H1 (cell line): ENCODE results near the gene ATP5MC2. TPM values are rescaled to one million over a fixed set of nuclear protein-coding genes. Genes with fewer than 3 reads are reported as not detected.

Source experiments
- CTCF ChIA-PET: fragments of 300-600 bp; sonication (Branson Sonifier 250); formaldehyde crosslinking; loops from one replicate; lab custom pipeline; 2021; ENCODE audit not compliant: partially characterized antibody; lab: Charles Lee
- POLR2A ChIA-PET: fragments of 300-600 bp; sonication (Branson Sonifier 250); formaldehyde crosslinking; loops from one replicate; lab custom pipeline; 2021; ENCODE audit warnings: inconsistent platforms; ENCODE audit not compliant: partially characterized antibody; lab: Charles Lee
- DNase-seq, 2 experiments: peaks; one replicate each; pipeline versions ENCODE4 v3.0.0 to v3.0.0-alpha.2; 2010 to 2022; ENCODE audit warnings: low spot score in 2 of 2, low read depth in 1 of 2, mixed read lengths in 1 of 2
- FAIRE-seq: peaks from 2 replicates; lab custom pipeline; 2011; peaks lifted over from hg19 to GRCh38; lab: Jason Lieb, UNC
- H2AFZ ChIP-seq: 2 replicates; pipeline ENCODE4 v1.8.1; 2012; ENCODE audit warnings: low read length, inconsistent platforms
- H2AK5ac ChIP-seq: 2 replicates; pipeline ENCODE4 v1.6.1; 2013; ENCODE audit warnings: low read depth, low read length
- H2BK120ac ChIP-seq: replicated peaks from 2 replicates; pipeline ENCODE3; 2013; ENCODE audit warnings: low read depth, low read length, inconsistent platforms
- H2BK12ac ChIP-seq: 2 replicates; pipeline ENCODE4 v1.6.1; 2013; ENCODE audit warnings: low read depth, low read length
- H2BK15ac ChIP-seq: 2 replicates; pipeline ENCODE4 v1.6.1; 2013; ENCODE audit warnings: low read length
- H2BK20ac ChIP-seq: 2 replicates; pipeline ENCODE4 v1.6.1; 2013; ENCODE audit warnings: low read length
- H2BK5ac ChIP-seq: 2 replicates; pipeline ENCODE4 v1.6.1; 2013; ENCODE audit warnings: low read depth, low read length
- H3K14ac ChIP-seq: 2 replicates; pipeline ENCODE4 v1.6.1; 2013; ENCODE audit warnings: inconsistent platforms; ENCODE audit not compliant: insufficient read length
- H3K18ac ChIP-seq: 2 replicates; pipeline ENCODE4 v1.6.1; 2013; ENCODE audit warnings: low read length; ENCODE audit errors: extremely low read depth
- H3K23ac ChIP-seq: 2 replicates; pipeline ENCODE4 v1.6.1; 2013; ENCODE audit warnings: inconsistent platforms; ENCODE audit not compliant: insufficient read length
- H3K23me2 ChIP-seq: 2 replicates; pipeline ENCODE4 v1.6.1; 2013; ENCODE audit warnings: low read depth, low read length
- H3K27ac ChIP-seq: 2 replicates; pipeline ENCODE4 v1.6.1; 2011; ENCODE audit warnings: low read depth, low read length, inconsistent platforms
- H3K27me3 ChIP-seq, 4 experiments: replicated peaks in 1 of 4; 1 replicate in 1 of 4; 2 replicates in 3 of 4; pipeline versions ENCODE4 v1.6.1 to v1.8.1; 2011 to 2013; ENCODE audit warnings: low read length in 3 of 4, mild to moderate bottlenecking in 3 of 4, inconsistent platforms in 2 of 4, mixed read lengths in 2 of 4, moderate library complexity in 1 of 4; ENCODE audit not compliant: control insufficient read depth in 3 of 4, insufficient read depth in 3 of 4; ENCODE audit errors: extremely low read depth in 1 of 4
- H3K36me3 ChIP-seq, 4 experiments: 2 replicates each; pipeline versions ENCODE4 v1.6.1 to v1.8.1; 2011 to 2013; ENCODE audit warnings: mild to moderate bottlenecking in 4 of 4, low read length in 3 of 4, moderate library complexity in 2 of 4, control low read depth in 1 of 4, inconsistent platforms in 1 of 4; ENCODE audit not compliant: insufficient read depth in 4 of 4, control insufficient read depth in 2 of 4
- H3K4ac ChIP-seq: replicated peaks from 2 replicates; pipeline ENCODE3; 2013; ENCODE audit warnings: low read length, low read depth, mixed read lengths, inconsistent platforms; ENCODE audit not compliant: insufficient read length
- H3K4me1 ChIP-seq, 4 experiments: replicated peaks in 1 of 4; 1 replicate in 1 of 4; 2 replicates in 3 of 4; pipeline versions ENCODE4 v1.6.1 to v1.8.1; 2011 to 2013; ENCODE audit warnings: low read length in 3 of 4, inconsistent platforms in 2 of 4, mixed read lengths in 1 of 4; ENCODE audit not compliant: insufficient read depth in 4 of 4, control insufficient read depth in 3 of 4
- H3K4me2 ChIP-seq, 2 experiments: 2 replicates each; pipeline versions ENCODE4 v1.6.1 to v1.8.1; 2011 to 2013; ENCODE audit warnings: low read depth in 2 of 2, low read length in 2 of 2, control low read depth in 1 of 2, inconsistent platforms in 1 of 2, mild to moderate bottlenecking in 1 of 2; ENCODE audit not compliant: insufficient read depth in 1 of 2
- H3K4me3 ChIP-seq, 4 experiments: fragments of 200-600, 300-600 bp in 1 of 4; sonication (generic), shearing (Covaris generic), sonication (Bioruptor Twin) in 1 of 4; 2 replicates each; pipeline versions ENCODE4 v1.5.1 to v1.8.1; 2011 to 2016; ENCODE audit warnings: low read length in 4 of 4, low read depth in 3 of 4, control low read depth in 2 of 4, inconsistent platforms in 2 of 4, mild to moderate bottlenecking in 2 of 4, mixed read lengths in 1 of 4, moderate library complexity in 1 of 4; ENCODE audit not compliant: insufficient read depth in 2 of 4; ENCODE audit errors: extremely low read depth in 1 of 4
- H3K56ac ChIP-seq: replicated peaks from 2 replicates; pipeline ENCODE3; 2013; ENCODE audit warnings: low read depth, mild to moderate bottlenecking, mixed read lengths, low read length, inconsistent platforms; ENCODE audit not compliant: insufficient read length
- H3K79me1 ChIP-seq: 2 replicates; pipeline ENCODE4 v1.6.1; 2013; ENCODE audit warnings: low read depth, low read length, control low read depth
- H3K79me2 ChIP-seq, 2 experiments: 2 replicates each; pipeline versions ENCODE4 v1.6.1 to v1.8.1; 2012 to 2013; ENCODE audit warnings: low read length in 2 of 2, mild to moderate bottlenecking in 2 of 2, inconsistent platforms in 1 of 2; ENCODE audit not compliant: insufficient read depth in 2 of 2, control insufficient read depth in 1 of 2
- H3K9ac ChIP-seq, 4 experiments: replicated peaks in 1 of 4; 1 replicate in 1 of 4; 2 replicates in 3 of 4; pipeline versions ENCODE4 v1.6.1 to v1.8.1; 2011 to 2013; ENCODE audit warnings: low read depth in 3 of 4, low read length in 3 of 4, control low read depth in 2 of 4, mild to moderate bottlenecking in 2 of 4, moderate library complexity in 2 of 4, inconsistent platforms in 1 of 4; ENCODE audit errors: extremely low read depth in 1 of 4
- H3K9me3 ChIP-seq, 2 experiments: 2 replicates each; pipeline versions ENCODE4 v1.6.1 to v1.8.1; 2012 to 2013; ENCODE audit warnings: mild to moderate bottlenecking in 2 of 2, moderate library complexity in 2 of 2, control low read depth in 1 of 2, inconsistent platforms in 1 of 2, low read depth in 1 of 2, low read length in 1 of 2, mixed read lengths in 1 of 2; ENCODE audit not compliant: insufficient read depth in 2 of 2
- H4K20me1 ChIP-seq, 2 experiments: replicated peaks in 1 of 2; 2 replicates each; pipeline versions ENCODE3 to v1.8.1; 2011 to 2013; ENCODE audit warnings: inconsistent platforms in 2 of 2, low read length in 2 of 2, mild to moderate bottlenecking in 1 of 2; ENCODE audit not compliant: insufficient read depth in 2 of 2, control insufficient read depth in 1 of 2
- H4K5ac ChIP-seq: 2 replicates; pipeline ENCODE4 v1.6.1; 2013; ENCODE audit warnings: low read length, low read depth, mixed read lengths, inconsistent platforms; ENCODE audit not compliant: insufficient read length
- H4K8ac ChIP-seq: 2 replicates; pipeline ENCODE4 v1.8.0; 2013; ENCODE audit warnings: mild to moderate bottlenecking, moderate library complexity, low read length, inconsistent platforms; ENCODE audit not compliant: insufficient read depth; ENCODE audit errors: extremely low read depth
- H4K91ac ChIP-seq: replicated peaks from 2 replicates; pipeline ENCODE3; 2013; ENCODE audit warnings: low read length, mixed read lengths, inconsistent platforms; ENCODE audit not compliant: insufficient read length
- BRCA1 ChIP-seq: IDR thresholded peaks from 2 replicates; pipeline ENCODE4 v1.6.1; 2012; ENCODE audit warnings: low read depth, low read length, improper control_type of control experiment
- CHD2 ChIP-seq: IDR thresholded peaks from 2 replicates; pipeline ENCODE4 v1.6.1; 2012; ENCODE audit warnings: low read length, improper control_type of control experiment
- EZH2 ChIP-seq: fragments of 200-600 bp; sonication (generic); IDR thresholded peaks from 2 replicates; pipeline ENCODE4 v1.7.1; 2012; ENCODE audit warnings: low read depth, mild to moderate bottlenecking, moderate library complexity, low read length, inconsistent platforms; ENCODE audit not compliant: severe bottlenecking
- KDM1A ChIP-seq: fragments of 200-600, 300-600 bp; sonication (generic); IDR thresholded peaks from 2 replicates; pipeline ENCODE4 v1.7.1; 2016; ENCODE audit warnings: mild to moderate bottlenecking, low read length, borderline replicate concordance
- SRF ChIP-seq: IDR thresholded peaks from 2 replicates; pipeline ENCODE4 v1.6.1; 2011; ENCODE audit warnings: mild to moderate bottlenecking, low read depth, low read length, moderate library complexity
- TBP ChIP-seq: IDR thresholded peaks from 2 replicates; pipeline ENCODE4 v1.6.1; 2011; ENCODE audit warnings: low read depth, low read length, improper control_type of control experiment
- WGBS, 2 experiments: shearing (Covaris generic) in 1 of 2; methylation state at CpG; one replicate each; pipeline versions ENCODE4 v1.1.6 to v1.1.7; 2013 to 2015; ENCODE audit warnings: low lambda C conversion rate in 2 of 2, mixed read lengths in 2 of 2, inconsistent platforms in 1 of 2, low coverage in 1 of 2, missing lambda C conversion rate in 1 of 2; ENCODE audit not compliant: insufficient replicate concordance in 2 of 2, insufficient coverage in 1 of 2, insufficient read length in 1 of 2; ENCODE audit errors: extremely low coverage in 1 of 2, missing lambda C conversion rate in 1 of 2; 5-methylcytosine and 5-hydroxymethylcytosine counted together
- polyA plus RNA-seq, 7 experiments: library from polyadenylated mRNA; depleted of rRNA in 3 of 7; stranded (reverse) in 5 of 7; unstranded in 2 of 7; fragments of >200 nt in 5 of 7; fragments of 200-250 nt in 2 of 7; gene quantifications; 1 replicate in 5 of 7; 2 replicates in 1 of 7; 4 replicates in 1 of 7; pipeline versions ENCODE4 v1.2.1 to v1.2.3, GENCODE V29; 2011 to 2013; ENCODE audit warnings: missing spikeins in 2 of 7, mixed read lengths in 2 of 7
- total RNA-seq: library from RNA; stranded (reverse); fragmentation: NEBNext Ultra II Directional; extraction: Animal tissue kit (Norgen Biotek cat#: 25700); gene quantifications from 2 replicates; pipeline ENCODE4 v1.2.1, GENCODE V29; 2021

The ATP5MC2 gene
- total and polyA plus RNA-seq, 2 of the 8 experiments (the other 6 are each of a cell fraction or from before 2014, with no cell fraction given): 408 to 952 TPM

- no peak overlapping the region for H3K18ac ChIP-seq
- peaks cover 3 to 13% (median 4%) of the 10 kb centered on the region in 4 experiments; a peak in 5 of 7 replicates for H3K4me1 ChIP-seq
- FAIRE-seq: no peak
- H3K4ac ChIP-seq: no peak overlapping the region
- H4K91ac ChIP-seq: no peak overlapping the region
- TF ChIP-seq TBP (no peak), EZH2 (no peak), SRF (peak; percentile 65; the same call in 1 of the 2 replicates), KDM1A (no peak), CHD2 (no peak), BRCA1 (no peak)
- no peak overlapping the region for H3K4me3 ChIP-seq
- H3K9ac ChIP-seq: no peak overlapping the region
- H4K20me1 ChIP-seq: no peaks in the 10 kb centered on the region
- H2BK15ac ChIP-seq: no peak overlapping the region
- ChIA-PET CTCF (interaction anchor here (0.7 to 2.1 kb wide), 4 partner anchors 15 to 653 kb away, joined by 3 to 7 read pairs (median 4); no protein-coding TSS in a partner anchor), POLR2A (interaction anchor here (0.7 to 15.7 kb wide), 6 partner anchors 8 to 34 kb away, joined by 3 to 246 read pairs (median 5); partner anchors contain the start of gene ATP5MC2)
- no peaks in the 10 kb centered on the region for H3K79me2 ChIP-seq
- no peak overlapping the region for H2AFZ ChIP-seq
- H3K27me3 ChIP-seq: no peaks in the 10 kb centered on the region
- H3K23ac ChIP-seq: no peak overlapping the region
- H3K4me2 ChIP-seq: no peak overlapping the region
- no peak overlapping the region for H3K56ac ChIP-seq
- no peaks in the 10 kb centered on the region for H3K36me3 ChIP-seq
- no peaks in the 10 kb centered on the region for H3K23me2 ChIP-seq
- no peak overlapping the region for H2BK20ac ChIP-seq
- H3K14ac ChIP-seq: no peak overlapping the region
- no peak overlapping the region for H4K5ac ChIP-seq
- no peaks in the 10 kb centered on the region for H3K79me1 ChIP-seq
- no peaks in the 10 kb centered on the region for H3K9me3 ChIP-seq
- H2BK120ac ChIP-seq: no peak overlapping the region
- 95% methylated on average over 4 of the region's 4 CpGs; no CpG with 5 or more reads in 1 of the 2 experiments for WGBS, 2 experiments
- H4K8ac ChIP-seq: no peak overlapping the region
- no peak for DNase-seq
- no peak overlapping the region for H2AK5ac ChIP-seq
- no peak overlapping the region for H2BK12ac ChIP-seq
- no peak overlapping the region for H3K27ac ChIP-seq
- no peak overlapping the region for H2BK5ac ChIP-seq
Observed at GRCh38 chr12:53657041-53657440, 18.8 kb downstream of the ATP5MC2 start.
